Endothelial cell of umbilical vein (primary cell): ENCODE measurements around the gene TAOK1. TPM values are rescaled to one million over a fixed set of nuclear protein-coding genes. Genes with fewer than 3 reads are reported as not detected.

Experiments used
- BruUV-seq: library from RNA; stranded (reverse); fragments of 400-500 nt; replicated peaks from 2 replicates; lab custom pipeline; 2021; lab: Mats Ljungman, UMichigan
- CTCF ChIA-PET: fragments of 300-600, 350-600 bp; sonication (Branson Sonifier 250); formaldehyde crosslinking; loops from one replicate; lab custom pipeline; 2021; ENCODE audit warnings: antibody characterized with exemption, inconsistent platforms; lab: Charles Lee
- POLR2A ChIA-PET: fragments of 300-600, 350-600 bp; sonication (Branson Sonifier 250); formaldehyde crosslinking; loops from one replicate; lab custom pipeline; 2021; ENCODE audit warnings: antibody characterized with exemption, inconsistent platforms; lab: Charles Lee
- DNase-seq: peaks from one replicate; pipeline ENCODE4 v3.0.0-alpha.2; 2011; ENCODE audit warnings: low read depth, low spot score
- FAIRE-seq: peaks from 2 replicates; lab custom pipeline; 2011; peaks lifted over from hg19 to GRCh38; lab: Jason Lieb, UNC
- H2AFZ ChIP-seq: 2 replicates; pipeline ENCODE4 v1.6.0; 2012; ENCODE audit warnings: low read depth, low read length, control low read depth, inconsistent platforms
- H3K27ac ChIP-seq: 2 replicates; pipeline ENCODE4 v1.5.1; 2011; ENCODE audit warnings: low read depth, mild to moderate bottlenecking, control low read depth, low read length, moderate library complexity; ENCODE audit not compliant: insufficient read depth
- H3K27me3 ChIP-seq, 2 experiments: 2 replicates each; pipeline versions ENCODE4 v1.6.0 to v1.6.1; 2011; ENCODE audit warnings: low read length in 2 of 2, mixed read lengths in 1 of 2; ENCODE audit not compliant: control insufficient read depth in 2 of 2, insufficient read depth in 2 of 2
- H3K36me3 ChIP-seq, 2 experiments: 2 replicates in 1 of 2; 3 replicates in 1 of 2; pipeline ENCODE4 v1.5.1; 2011; ENCODE audit warnings: low read length in 2 of 2, mild to moderate bottlenecking in 1 of 2, moderate library complexity in 1 of 2; ENCODE audit not compliant: control insufficient read depth in 2 of 2, insufficient read depth in 2 of 2; ENCODE audit errors: extremely low read depth in 1 of 2
- H3K4me1 ChIP-seq: 3 replicates; pipeline ENCODE4 v1.5.1; 2011; ENCODE audit warnings: mild to moderate bottlenecking, low read length; ENCODE audit not compliant: control insufficient read depth, insufficient read depth; ENCODE audit errors: extremely low read depth
- H3K4me2 ChIP-seq: 2 replicates; pipeline ENCODE4 v1.6.1; 2011; ENCODE audit warnings: low read length, control low read depth, mixed read lengths; ENCODE audit not compliant: insufficient read depth
- H3K4me3 ChIP-seq, 3 experiments: fragments of 200-600 bp in 1 of 3; sonication (generic), shearing (Covaris generic) in 1 of 3; replicated peaks in 1 of 3; 2 replicates each; pipeline ENCODE4 v1.5.1; 2011 to 2016; ENCODE audit warnings: control low read depth in 3 of 3, low read length in 3 of 3, mild to moderate bottlenecking in 2 of 3, inconsistent platforms in 1 of 3, low read depth in 1 of 3, moderate library complexity in 1 of 3; ENCODE audit not compliant: insufficient read depth in 1 of 3
- H3K79me2 ChIP-seq: 2 replicates; pipeline ENCODE4 v1.6.0; 2012; ENCODE audit warnings: low read length, inconsistent platforms; ENCODE audit not compliant: control insufficient read depth, insufficient read depth
- H3K9ac ChIP-seq: replicated peaks from 2 replicates; pipeline ENCODE3; 2011; ENCODE audit warnings: low read length, control low read depth; ENCODE audit not compliant: insufficient read depth; ENCODE audit errors: extremely low read depth
- H3K9me1 ChIP-seq: replicated peaks from 3 replicates; pipeline ENCODE4 v1.6.0; 2011; ENCODE audit warnings: mild to moderate bottlenecking, low read length; ENCODE audit not compliant: control insufficient read depth, insufficient read depth; ENCODE audit errors: extremely low read depth
- H3K9me3 ChIP-seq: replicated peaks from 2 replicates; pipeline ENCODE4 v1.5.1; 2012; ENCODE audit warnings: low read length, inconsistent platforms; ENCODE audit not compliant: control insufficient read depth, insufficient read depth
- H4K20me1 ChIP-seq: replicated peaks from 2 replicates; pipeline ENCODE3; 2011; ENCODE audit warnings: mild to moderate bottlenecking, low read length; ENCODE audit not compliant: control insufficient read depth, insufficient read depth; ENCODE audit errors: extremely low read depth
- CTCF ChIP-seq, 2 donors: IDR thresholded peaks; 1 replicate in 1 of 2; 2 replicates in 1 of 2; pipeline ENCODE4 v1.5.1; 2011; ENCODE audit warnings: low read length in 2 of 2, mild to moderate bottlenecking in 2 of 2, moderate library complexity in 2 of 2, control low read depth in 1 of 2, inconsistent platforms in 1 of 2, low read depth in 1 of 2; ENCODE audit not compliant: insufficient read depth in 1 of 2; ENCODE audit errors: extremely low read depth in 1 of 2
- EZH2 ChIP-seq: IDR thresholded peaks from 2 replicates; pipeline ENCODE4 v1.6.1; 2012; ENCODE audit warnings: borderline replicate concordance, low read depth, mild to moderate bottlenecking, moderate library complexity, low read length, inconsistent platforms; ENCODE audit not compliant: severe bottlenecking
- FOS ChIP-seq: IDR thresholded peaks from 2 replicates; pipeline ENCODE4 v1.6.1; 2011; ENCODE audit warnings: mild to moderate bottlenecking, low read length, moderate library complexity, borderline replicate concordance; ENCODE audit not compliant: insufficient read depth
- GATA2 ChIP-seq: IDR thresholded peaks from 2 replicates; pipeline ENCODE4 v1.7.0; 2011; ENCODE audit warnings: low read depth, mild to moderate bottlenecking, moderate library complexity, mixed read lengths, low read length; ENCODE audit not compliant: insufficient read length, insufficient read depth
- JUN ChIP-seq: IDR thresholded peaks from 2 replicates; pipeline ENCODE4 v1.6.1; 2011; ENCODE audit warnings: borderline replicate concordance, low read depth; ENCODE audit not compliant: insufficient read length, insufficient read depth
- MAX ChIP-seq: IDR thresholded peaks from 2 replicates; pipeline ENCODE4 v1.6.1; 2011; ENCODE audit not compliant: insufficient read depth, insufficient read length
- MYC ChIP-seq: IDR thresholded peaks from one replicate; pipeline ENCODE4 v1.6.1; 2011; ENCODE audit warnings: mild to moderate bottlenecking, low read depth, low read length
- POLR2A ChIP-seq: IDR thresholded peaks from 2 replicates; pipeline ENCODE4 v1.6.1; 2012; ENCODE audit warnings: low read depth, mild to moderate bottlenecking, control low read depth, low read length
- POLR2AphosphoS5 ChIP-seq: IDR thresholded peaks from 2 replicates; pipeline ENCODE4 v1.6.1; 2012; ENCODE audit warnings: low read depth, mild to moderate bottlenecking, control low read depth, low read length, moderate library complexity; ENCODE audit not compliant: insufficient read depth
- dilution Hi-C: fragments of 300-500 bp; cut with MboI; formaldehyde crosslinking; loops from one replicate; pipeline ENCODE4 v1.15.0; 2019; ENCODE audit warnings: low sequenced_read_pairs; ENCODE audit not compliant: extremely low pct_ligation_motif_present
- intact Hi-C: fragments of 100-400 bp; cut with micrococcal nuclease; formaldehyde crosslinking; loops from one replicate; pipeline ENCODE4 v1.10.0; 2022
- polyA plus RNA-seq, 4 experiments: library from polyadenylated mRNA; depleted of rRNA in 3 of 4; stranded (reverse) in 3 of 4; unstranded in 1 of 4; fragments of >200 nt; gene quantifications; 2 replicates each; pipeline versions ENCODE4 v1.2.1 to v1.2.3, GENCODE V29; 2011 to 2012; ENCODE audit warnings: missing spikeins in 1 of 4
- total RNA-seq: library from RNA; stranded (reverse); gene quantifications from 2 replicates; pipeline ENCODE4 v1.2.3, GENCODE V29; 2021

The TAOK1 gene
- total and polyA plus RNA-seq, 2 donors (not counting 3 experiments of a cell fraction or from before 2014, with no cell fraction given): 11.0 to 82.2 TPM

GRCh38 chr17:29344201-29344856 is 45.8 kb upstream of the TAOK1 start:
- ChIA-PET POLR2A (no interaction called here), CTCF (interaction anchor here (0.9 to 2.4 kb wide), 4 partner anchors 11 to 80 kb away, joined by 3 to 10 read pairs (median 4); no protein-coding TSS in a partner anchor)
- Histone ChIP-seq H3K27me3 (peaks cover 11 to 14% of the 10 kb centered on the region in 2 experiments), H3K9me3 (no peaks in the 10 kb centered on the region), H3K9ac (no peak overlapping the region), H4K20me1 (no peaks in the 10 kb centered on the region), H2AFZ (no peak overlapping the region), H3K4me2 (no peak overlapping the region), H3K27ac (no peak overlapping the region), H3K9me1 (no peaks in the 10 kb centered on the region), H3K4me3 (no peak overlapping the region), H3K4me1 (no peaks in the 10 kb centered on the region), H3K36me3 (no peaks in the 10 kb centered on the region), H3K79me2 (no peaks in the 10 kb centered on the region)
- FAIRE-seq (no peak), DNase-seq (no peak)
- BruUV-seq: no TSS peak
- no peak for TF ChIP-seq GATA2
- no peak for TF ChIP-seq JUN
- no peak for TF ChIP-seq POLR2A
- no peak for TF ChIP-seq CTCF (IDR thresholded peaks at IDR 0.05; ENCODE audit: extremely low read depth in 1 of 2, insufficient read depth in 1 of 2, low read depth in 1 of 2, low read length in 2 of 2)
- TF ChIP-seq POLR2AphosphoS5: no peak
- no peak for TF ChIP-seq FOS
- TF ChIP-seq MAX: no peak
- TF ChIP-seq MYC: no peak
- no peak for TF ChIP-seq EZH2
- dilution Hi-C loops: no loop called here
- intact Hi-C loops: no loop called here
